Hematopoietic multipotent progenitor cell treated with erythropoietin and hydrocortisone succinate and interleukin-3 and kit ligand, for 6 days (in vitro differentiated cells): Measurements from ENCODE around the gene KRT13.
A peak's percentile ranks its signal among the peaks of the same experiment; 100 is the strongest.
"Not testable (repeated sequence)": the region's sequence is repeated elsewhere in the genome, so short reads cannot be mapped to it uniquely, and the experiment has no call there.

Experiments used
- DNase-seq: peaks from one replicate; pipeline ENCODE4 v3.0.0-alpha.2; 2015

The KRT13 gene

GRCh38 chr17:41505007-41505808 lies at the start of gene KRT13:
Gene KRT13, minus strand, starts transcription at chr17:41505612. Its CDS starts 62 bp downstream, at chr17:41505550.
- peak; percentile 83 for DNase-seq

- DNase-seq, result no peak
Observed at GRCh38 chr17:41553987-41554680, 48.7 kb upstream of the KRT13 start.

GRCh38 chr17:41553176-41553575 lies 47.8 kb upstream of the KRT13 start:
- DNase-seq, result no peak

GRCh38 chr17:41552455-41552854 lies 47.0 kb upstream of the KRT13 start:
- DNase-seq, result no peak

GRCh38 chr17:41551365-41551764 lies 46.0 kb upstream of the KRT13 start:
- DNase-seq, result no peak

GRCh38 chr17:41549596-41550039 lies 44.2 kb upstream of the KRT13 start:
- peak; percentile 37 for DNase-seq

- DNase-seq, result peak; percentile 95
Observed at GRCh38 chr17:41548844-41549595, 43.6 kb upstream of the KRT13 start.

GRCh38 chr17:41547921-41548843 lies 42.8 kb upstream of the KRT13 start:
- peak; percentile 49 for DNase-seq

- DNase-seq, result no peak
Observed at GRCh38 chr17:41547378-41547841, 42.0 kb upstream of the KRT13 start.

- no peak for DNase-seq
Observed at GRCh38 chr17:41546819-41547218, 41.4 kb upstream of the KRT13 start.

- no peak for DNase-seq
Observed at GRCh38 chr17:41545829-41546410, 40.5 kb upstream of the KRT13 start.

- DNase-seq, result no peak
Observed at GRCh38 chr17:41544935-41545334, 39.5 kb upstream of the KRT13 start.

- DNase-seq, result no peak
Observed at GRCh38 chr17:41544491-41544892, 39.1 kb upstream of the KRT13 start.

- DNase-seq, result not testable (repeated sequence)
Observed at GRCh38 chr17:41542786-41543185, 37.4 kb upstream of the KRT13 start.

GRCh38 chr17:41542357-41542756 lies 36.9 kb upstream of the KRT13 start:
- no peak for DNase-seq

GRCh38 chr17:41540921-41541625 lies 35.7 kb upstream of the KRT13 start:
- DNase-seq, result no peak

- DNase-seq, result no peak
Observed at GRCh38 chr17:41539979-41540701, 34.7 kb upstream of the KRT13 start.

GRCh38 chr17:41539071-41539492 lies 33.7 kb upstream of the KRT13 start:
- DNase-seq, result no peak

GRCh38 chr17:41538565-41538991 lies 33.2 kb upstream of the KRT13 start:
- no peak for DNase-seq

GRCh38 chr17:41537990-41538389 lies 32.6 kb upstream of the KRT13 start:
- DNase-seq, result no peak
